Measurements from ENCODE around the gene DNAJC18. TPM values are rescaled to one million over a fixed set of nuclear protein-coding genes. Genes with fewer than 3 reads are reported as not detected.
"Not testable (repeated sequence)": the region's sequence is repeated elsewhere in the genome, so short reads cannot be mapped to it uniquely, and the experiment has no call there.

Gene DNAJC18
- total RNA-seq, 1 donor from 2014 or later: 27.0 TPM

DNA sequence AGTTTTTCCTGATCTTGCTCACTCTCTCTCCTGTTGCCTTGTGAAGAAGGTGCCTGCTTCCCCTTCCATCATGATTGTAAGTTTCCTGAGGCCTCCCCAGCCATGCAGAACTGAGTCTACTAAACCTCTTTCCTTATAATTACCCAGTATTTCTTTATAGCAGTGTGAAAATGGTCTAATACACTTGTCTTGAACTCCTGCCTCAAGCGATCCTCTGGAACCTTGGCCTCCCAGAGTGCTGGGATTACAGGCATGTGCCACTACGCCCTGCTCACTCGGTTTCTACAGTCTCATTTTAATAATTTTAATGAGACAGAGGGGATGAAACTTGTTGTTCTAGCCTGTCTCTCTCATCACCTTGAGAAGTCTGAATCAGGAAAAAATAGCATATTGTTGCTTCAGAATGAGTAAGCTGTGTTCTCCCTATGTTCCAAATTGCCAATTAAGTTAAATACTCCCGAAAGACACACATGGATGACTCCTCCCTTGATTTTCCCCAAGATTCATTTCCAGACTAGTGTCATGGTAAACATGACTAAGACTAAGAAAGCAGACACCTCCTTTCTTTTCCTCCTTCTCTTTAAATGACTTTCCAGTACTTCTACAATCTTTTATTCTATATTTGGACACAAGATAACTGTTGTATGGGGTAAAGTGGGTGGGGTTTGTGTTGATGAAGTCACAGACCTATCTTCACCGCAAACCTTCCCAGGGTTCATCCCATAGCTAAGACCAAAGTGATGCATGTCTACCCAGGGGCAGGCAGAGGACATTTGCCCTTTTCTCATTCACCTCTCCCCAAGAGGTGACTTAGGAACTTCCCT lies 7.8 kb upstream of the DNAJC18 start:
- Mint-ChIP-seq H3K27ac (ENCODE audit: unreplicated experiment) (peak overlapping the region; percentile 85), H3K9me3 (ENCODE audit: low read depth) (no peaks in the 10 kb centered on the region), H3K4me1 (ENCODE audit: low read depth) (peaks cover 41% of the 10 kb centered on the region), H3K4me3 (ENCODE audit: unreplicated experiment) (no peak overlapping the region), H3K27me3 (ENCODE audit: low read depth) (no peaks in the 10 kb centered on the region), H3K36me3 (ENCODE audit: low read depth) (no peaks in the 10 kb centered on the region)
- TF ChIP-seq CTCF (IDR thresholded peaks at IDR 0.05): no peak
- DNase-seq (ENCODE audit: low spot score): no peak

- Mint-ChIP-seq H3K4me1 (ENCODE audit: low read depth) (peaks cover 41% of the 10 kb centered on the region), H3K27me3 (ENCODE audit: low read depth) (no peaks in the 10 kb centered on the region), H3K36me3 (ENCODE audit: low read depth) (no peaks in the 10 kb centered on the region), H3K4me3 (ENCODE audit: unreplicated experiment) (no peak overlapping the region), H3K9me3 (ENCODE audit: low read depth) (no peaks in the 10 kb centered on the region), H3K27ac (ENCODE audit: unreplicated experiment) (peak overlapping the region; percentile 85)
- TF ChIP-seq CTCF (IDR thresholded peaks at IDR 0.05): no peak
- no peak for DNase-seq (ENCODE audit: low spot score)
Measured at GRCh38 chr5:139445325-139446170, 6.2 kb upstream of the DNAJC18 start.

- TF ChIP-seq CTCF (IDR thresholded peaks at IDR 0.05): no peak
- H3K4me3 Mint-ChIP-seq (ENCODE audit: unreplicated experiment): no peak overlapping the region
- no peaks in the 10 kb centered on the region for H3K27me3 Mint-ChIP-seq (ENCODE audit: low read depth)
- H3K36me3 Mint-ChIP-seq (ENCODE audit: low read depth): no peaks in the 10 kb centered on the region
- no peak for DNase-seq (ENCODE audit: low spot score)
- H3K9me3 Mint-ChIP-seq (ENCODE audit: low read depth): no peaks in the 10 kb centered on the region
- H3K4me1 Mint-ChIP-seq (ENCODE audit: low read depth): peaks cover 50% of the 10 kb centered on the region
- H3K27ac Mint-ChIP-seq (ENCODE audit: unreplicated experiment): peak overlapping the region; percentile 62
Measured at GRCh38 chr5:139443831-139444453, 4.6 kb upstream of the DNAJC18 start.

- not testable (repeated sequence) for H3K27ac Mint-ChIP-seq (ENCODE audit: unreplicated experiment); H3K9me3 Mint-ChIP-seq (ENCODE audit: low read depth); H3K27me3 Mint-ChIP-seq (ENCODE audit: low read depth); DNase-seq (ENCODE audit: low spot score); H3K4me3 Mint-ChIP-seq (ENCODE audit: unreplicated experiment); H3K36me3 Mint-ChIP-seq (ENCODE audit: low read depth)
- H3K4me1 Mint-ChIP-seq (ENCODE audit: low read depth): peaks cover 35% of the 10 kb centered on the region
Measured at GRCh38 chr5:139440416-139440815, 1.1 kb upstream of the DNAJC18 start.

DNA sequence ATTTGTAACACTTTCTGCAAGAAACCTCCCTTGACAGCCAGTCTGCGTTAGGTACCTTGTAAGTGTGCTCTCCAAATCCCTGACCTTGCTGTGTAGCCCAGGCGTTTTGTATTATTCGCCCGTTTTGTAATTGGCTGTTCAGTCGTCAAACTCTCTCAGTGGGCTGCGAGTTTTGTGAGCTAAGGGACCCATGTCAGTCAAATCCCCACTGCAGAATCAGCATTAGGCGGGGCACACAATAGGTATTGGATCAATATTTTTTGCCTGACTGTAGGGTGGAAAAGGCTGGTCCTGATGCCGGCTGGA lies 665 bp downstream of the DNAJC18 start:
- Mint-ChIP-seq H3K27me3 (ENCODE audit: low read depth) (no peaks in the 10 kb centered on the region), H3K27ac (ENCODE audit: unreplicated experiment) (peak overlapping the region; percentile 49), H3K36me3 (ENCODE audit: low read depth) (peaks cover 8% of the 10 kb centered on the region), H3K9me3 (ENCODE audit: low read depth) (no peaks in the 10 kb centered on the region), H3K4me3 (ENCODE audit: unreplicated experiment) (peak overlapping the region; percentile 99), H3K4me1 (ENCODE audit: low read depth) (peaks cover 19% of the 10 kb centered on the region)
- TF ChIP-seq CTCF (IDR thresholded peaks at IDR 0.05): no peak
- no peak for DNase-seq (ENCODE audit: low spot score)

All from chondrocyte (in vitro differentiated cells).